Loucy (cell line): ENCODE results near the gene CCK.

ENCODE experiments used
- CTCF ChIP-seq: fragments of 200-600 bp; sonication (generic); conservative IDR thresholded peaks from 2 replicates; pipeline ENCODE4 v1.5.1; 2014; ENCODE audit warnings: mild to moderate bottlenecking, antibody characterized with exemption, low read length
- EZH2phosphoT487 ChIP-seq: fragments of 200-600 bp; IDR thresholded peaks from 2 replicates; pipeline ENCODE4 v1.6.1; 2018; ENCODE audit warnings: antibody characterized with exemption, mild to moderate bottlenecking, moderate library complexity, borderline replicate concordance

- TF ChIP-seq CTCF (no peak), EZH2phosphoT487 (no peak)
Observed at GRCh38 chr3:42267878-42268277, 1.9 kb upstream of the CCK start.
